OCI-LY7 (cell line): ENCODE measurements around the gene ZNF43.
"Not testable (repeated sequence)": the region's sequence is repeated elsewhere in the genome, so short reads cannot be mapped to it uniquely, and the experiment has no call there.

Source experiments
- CTCF ChIP-seq: fragments of 200-600 bp; sonication (generic); conservative IDR thresholded peaks from 2 replicates; pipeline ENCODE4 v1.5.1; 2014; ENCODE audit warnings: mild to moderate bottlenecking, antibody characterized with exemption, low read length, moderate library complexity, mixed read lengths
- EZH2phosphoT487 ChIP-seq: fragments of 200-600 bp; sonication (generic); IDR thresholded peaks from 2 replicates; pipeline ENCODE4 v1.6.1; 2018; ENCODE audit warnings: low read depth, borderline replicate concordance, mild to moderate bottlenecking, mixed run types, antibody characterized with exemption, low read length, moderate library complexity, mixed read lengths

GRCh38 chr19:21761547-21761946, 74.4 kb downstream of the ZNF43 start:
- not testable (repeated sequence) for TF ChIP-seq CTCF, EZH2phosphoT487
